Measurements from ENCODE around the gene METTL4.

DNA sequence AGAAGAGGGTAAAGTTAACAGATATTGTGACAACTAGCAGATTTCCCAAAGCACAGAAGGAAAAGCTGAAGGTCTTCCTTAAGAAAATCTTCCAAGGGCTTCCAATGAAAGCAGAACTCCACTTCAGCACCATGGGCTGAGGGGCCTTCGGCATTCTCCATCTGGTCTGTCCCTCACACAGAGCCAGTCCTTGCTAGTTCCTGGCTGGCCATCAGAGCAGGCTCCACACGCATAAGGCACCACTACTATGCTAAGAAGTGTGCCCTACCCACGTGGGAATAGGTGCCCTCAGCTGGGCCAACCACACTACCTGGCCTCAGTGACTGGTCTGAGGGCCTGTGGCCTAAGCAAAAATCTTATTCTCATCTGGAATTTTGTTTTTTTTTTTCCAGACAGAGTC lies 73.5 kb downstream of the METTL4 start:
- TF ChIP-seq POLR2AphosphoS5 (IDR thresholded peaks at IDR 0.05) (no peak), MXI1 (conservative IDR thresholded peaks at IDR 0.05; ENCODE audit: poor library complexity, severe bottlenecking) (no peak), EP300 (conservative IDR thresholded peaks at IDR 0.05; ENCODE audit: poor library complexity, severe bottlenecking) (no peak), EZH2 (IDR thresholded peaks at IDR 0.05; ENCODE audit: borderline replicate concordance, insufficient read depth, low read length, poor library complexity, severe bottlenecking) (no peak), RAD21 (conservative IDR thresholded peaks at IDR 0.05) (no peak), TAF1 (IDR thresholded peaks at IDR 0.05; ENCODE audit: low read depth) (no peak), SMC3 (conservative IDR thresholded peaks at IDR 0.05; ENCODE audit: poor library complexity) (no peak)
- TF ChIP-seq, protein P1, sequence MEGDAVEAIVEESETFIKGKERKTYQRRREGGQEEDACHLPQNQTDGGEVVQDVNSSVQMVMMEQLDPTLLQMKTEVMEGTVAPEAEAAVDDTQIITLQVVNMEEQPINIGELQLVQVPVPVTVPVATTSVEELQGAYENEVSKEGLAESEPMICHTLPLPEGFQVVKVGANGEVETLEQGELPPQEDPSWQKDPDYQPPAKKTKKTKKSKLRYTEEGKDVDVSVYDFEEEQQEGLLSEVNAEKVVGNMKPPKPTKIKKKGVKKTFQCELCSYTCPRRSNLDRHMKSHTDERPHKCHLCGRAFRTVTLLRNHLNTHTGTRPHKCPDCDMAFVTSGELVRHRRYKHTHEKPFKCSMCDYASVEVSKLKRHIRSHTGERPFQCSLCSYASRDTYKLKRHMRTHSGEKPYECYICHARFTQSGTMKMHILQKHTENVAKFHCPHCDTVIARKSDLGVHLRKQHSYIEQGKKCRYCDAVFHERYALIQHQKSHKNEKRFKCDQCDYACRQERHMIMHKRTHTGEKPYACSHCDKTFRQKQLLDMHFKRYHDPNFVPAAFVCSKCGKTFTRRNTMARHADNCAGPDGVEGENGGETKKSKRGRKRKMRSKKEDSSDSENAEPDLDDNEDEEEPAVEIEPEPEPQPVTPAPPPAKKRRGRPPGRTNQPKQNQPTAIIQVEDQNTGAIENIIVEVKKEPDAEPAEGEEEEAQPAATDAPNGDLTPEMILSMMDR (IDR thresholded peaks at IDR 0.05; ENCODE audit: poor library complexity, severe bottlenecking), result no peak
- TF ChIP-seq, protein P2, sequence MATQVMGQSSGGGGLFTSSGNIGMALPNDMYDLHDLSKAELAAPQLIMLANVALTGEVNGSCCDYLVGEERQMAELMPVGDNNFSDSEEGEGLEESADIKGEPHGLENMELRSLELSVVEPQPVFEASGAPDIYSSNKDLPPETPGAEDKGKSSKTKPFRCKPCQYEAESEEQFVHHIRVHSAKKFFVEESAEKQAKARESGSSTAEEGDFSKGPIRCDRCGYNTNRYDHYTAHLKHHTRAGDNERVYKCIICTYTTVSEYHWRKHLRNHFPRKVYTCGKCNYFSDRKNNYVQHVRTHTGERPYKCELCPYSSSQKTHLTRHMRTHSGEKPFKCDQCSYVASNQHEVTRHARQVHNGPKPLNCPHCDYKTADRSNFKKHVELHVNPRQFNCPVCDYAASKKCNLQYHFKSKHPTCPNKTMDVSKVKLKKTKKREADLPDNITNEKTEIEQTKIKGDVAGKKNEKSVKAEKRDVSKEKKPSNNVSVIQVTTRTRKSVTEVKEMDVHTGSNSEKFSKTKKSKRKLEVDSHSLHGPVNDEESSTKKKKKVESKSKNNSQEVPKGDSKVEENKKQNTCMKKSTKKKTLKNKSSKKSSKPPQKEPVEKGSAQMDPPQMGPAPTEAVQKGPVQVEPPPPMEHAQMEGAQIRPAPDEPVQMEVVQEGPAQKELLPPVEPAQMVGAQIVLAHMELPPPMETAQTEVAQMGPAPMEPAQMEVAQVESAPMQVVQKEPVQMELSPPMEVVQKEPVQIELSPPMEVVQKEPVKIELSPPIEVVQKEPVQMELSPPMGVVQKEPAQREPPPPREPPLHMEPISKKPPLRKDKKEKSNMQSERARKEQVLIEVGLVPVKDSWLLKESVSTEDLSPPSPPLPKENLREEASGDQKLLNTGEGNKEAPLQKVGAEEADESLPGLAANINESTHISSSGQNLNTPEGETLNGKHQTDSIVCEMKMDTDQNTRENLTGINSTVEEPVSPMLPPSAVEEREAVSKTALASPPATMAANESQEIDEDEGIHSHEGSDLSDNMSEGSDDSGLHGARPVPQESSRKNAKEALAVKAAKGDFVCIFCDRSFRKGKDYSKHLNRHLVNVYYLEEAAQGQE (IDR thresholded peaks at IDR 0.05; ENCODE audit: borderline replicate concordance), result no peak

Measured in neural cell (in vitro differentiated cells).